ENCODE results near the gene ADGRB3.
"Not testable (repeated sequence)": the region's sequence is repeated elsewhere in the genome, so short reads cannot be mapped to it uniquely, and the experiment has no call there.

The ADGRB3 gene

DNA sequence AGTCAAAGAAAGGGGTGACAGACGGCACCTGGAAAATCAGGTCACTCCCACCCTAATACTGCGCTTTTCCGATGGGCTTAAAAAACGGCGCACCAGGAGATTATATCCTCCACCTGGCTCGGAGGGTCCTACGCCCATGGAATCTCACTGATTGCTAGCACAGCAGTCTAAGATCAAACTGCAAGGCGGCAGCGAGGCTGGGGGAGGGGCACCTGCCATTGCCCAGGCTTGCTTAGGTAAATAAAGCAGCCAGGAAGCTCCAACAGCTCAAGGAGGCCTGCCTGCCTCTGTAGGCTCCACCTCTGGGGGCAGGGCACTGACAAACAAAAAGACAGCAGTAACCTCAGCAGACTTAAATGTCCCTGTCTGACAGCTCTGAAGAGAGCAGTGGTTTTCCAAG is 277.7 kb downstream of the ADGRB3 start:
- not testable (repeated sequence) for DNase-seq (ENCODE audit: low read depth in 1 of 2, low spot score in 1 of 2)

- DNase-seq (ENCODE audit: low read depth in 1 of 2, low spot score in 1 of 2), result no peak
Measured at GRCh38 chr6:68915586-68915985, 280.5 kb downstream of the ADGRB3 start.

- no peak for DNase-seq (ENCODE audit: low read depth in 1 of 2, low spot score in 1 of 2)
Measured at GRCh38 chr6:68919537-68919936, 284.5 kb downstream of the ADGRB3 start.

GRCh38 chr6:68941345-68941744 is 306.3 kb downstream of the ADGRB3 start:
- no peak for DNase-seq (ENCODE audit: low read depth in 1 of 2, low spot score in 1 of 2)

GRCh38 chr6:68947721-68948120 is 312.6 kb downstream of the ADGRB3 start:
- DNase-seq (ENCODE audit: low read depth in 1 of 2, low spot score in 1 of 2), result no peak

DNA sequence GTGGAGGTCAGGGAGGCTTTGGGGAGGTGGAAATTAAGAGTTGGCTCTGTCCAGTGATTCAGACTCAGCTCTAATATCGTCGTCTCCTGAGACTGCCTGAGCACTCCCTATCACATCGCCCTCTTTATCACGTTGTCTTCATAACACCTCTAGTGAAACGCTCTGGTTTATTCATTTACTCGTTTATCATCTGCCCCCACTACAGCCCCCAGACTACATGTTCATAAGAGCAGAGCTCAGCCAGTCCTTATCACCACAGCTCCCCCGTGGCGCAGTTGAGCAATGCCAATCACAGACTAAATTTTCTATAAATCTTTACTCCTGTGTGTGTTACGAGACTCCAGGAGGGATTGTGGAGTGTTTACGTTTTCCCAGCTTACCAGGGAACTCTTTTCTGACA is 316.2 kb downstream of the ADGRB3 start:
- no peak for DNase-seq (ENCODE audit: low read depth in 1 of 2, low spot score in 1 of 2)

DNA sequence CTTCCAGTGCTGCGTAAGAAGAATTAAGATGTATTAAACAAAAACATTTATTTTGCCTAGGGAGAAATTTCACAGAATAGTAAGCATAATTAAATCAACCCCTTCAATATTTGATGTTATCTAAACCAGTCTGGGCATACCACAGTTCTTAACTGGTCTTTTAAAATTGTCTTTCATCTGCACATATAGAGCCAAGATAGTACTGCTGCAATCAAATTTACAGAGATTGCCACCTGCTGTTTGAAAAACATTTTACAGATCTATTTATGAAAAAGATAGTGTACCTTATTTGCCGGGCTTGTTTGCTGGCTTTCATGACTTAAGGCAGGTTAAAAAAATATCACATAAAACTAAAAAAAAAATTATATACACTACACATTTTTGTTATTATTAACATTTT is 323.2 kb downstream of the ADGRB3 start:
- DNase-seq (ENCODE audit: low read depth in 1 of 2, low spot score in 1 of 2), result no peak

DNA sequence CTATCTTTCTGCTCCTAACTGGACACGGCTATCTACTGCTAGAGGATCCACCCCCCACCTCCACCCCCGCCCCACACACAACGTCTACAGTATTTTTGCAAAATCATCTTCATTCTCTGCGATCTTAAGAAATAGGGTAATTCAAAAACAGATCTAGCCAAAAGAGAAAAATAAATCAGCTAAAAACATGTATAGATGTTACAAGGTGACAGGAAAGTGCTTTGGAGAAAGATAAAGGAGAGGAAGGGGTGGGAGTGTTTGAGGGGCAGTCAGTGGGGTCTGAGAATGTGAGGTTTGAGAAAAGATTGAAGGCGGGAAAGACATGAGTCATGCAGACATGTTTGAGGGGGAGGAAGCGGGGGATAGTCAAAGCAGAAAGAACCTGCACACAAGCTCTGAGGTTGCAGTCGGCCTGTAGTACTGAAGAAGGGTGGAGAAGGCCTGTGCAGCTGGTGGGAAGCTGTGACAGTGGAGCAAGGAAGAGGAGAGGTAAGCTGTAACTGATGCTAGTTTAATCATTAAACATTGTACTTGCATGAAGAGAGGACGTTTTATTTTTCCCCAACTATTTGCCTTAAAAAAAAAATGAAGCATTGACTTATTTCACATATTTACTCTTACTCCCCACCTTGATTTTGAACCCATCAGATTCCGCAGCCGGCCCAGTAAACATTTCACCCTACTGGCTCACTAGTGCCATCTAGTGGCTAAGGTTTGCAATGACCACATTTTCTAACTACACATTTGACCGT is 332.6 kb downstream of the ADGRB3 start:
- peak; percentile 4 to 6 for DNase-seq (ENCODE audit: low read depth in 1 of 2, low spot score in 1 of 2)

DNA sequence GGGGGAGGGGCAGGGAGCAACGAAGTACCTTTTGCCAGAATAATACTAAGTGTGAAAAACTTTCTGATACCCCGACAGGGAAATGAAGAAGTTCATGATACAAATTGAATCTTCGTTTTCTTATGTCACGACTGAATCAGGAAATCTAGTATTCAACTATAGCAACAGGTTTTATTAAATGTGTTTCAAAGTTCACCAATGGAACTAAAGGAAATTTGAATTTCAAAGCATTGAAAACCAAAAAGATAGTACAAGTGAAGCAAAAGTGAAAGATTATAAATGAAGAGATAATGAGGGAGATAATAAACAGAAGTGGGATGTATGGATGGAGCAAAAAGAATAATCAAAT is 333.2 kb downstream of the ADGRB3 start:
- no peak for DNase-seq (ENCODE audit: low read depth in 1 of 2, low spot score in 1 of 2)

- DNase-seq (ENCODE audit: low read depth in 1 of 2, low spot score in 1 of 2), result no peak
Measured at GRCh38 chr6:68973066-68973465, 338.0 kb downstream of the ADGRB3 start.

GRCh38 chr6:68975064-68975463 is 340.0 kb downstream of the ADGRB3 start:
- no peak for DNase-seq (ENCODE audit: low read depth in 1 of 2, low spot score in 1 of 2)

DNA sequence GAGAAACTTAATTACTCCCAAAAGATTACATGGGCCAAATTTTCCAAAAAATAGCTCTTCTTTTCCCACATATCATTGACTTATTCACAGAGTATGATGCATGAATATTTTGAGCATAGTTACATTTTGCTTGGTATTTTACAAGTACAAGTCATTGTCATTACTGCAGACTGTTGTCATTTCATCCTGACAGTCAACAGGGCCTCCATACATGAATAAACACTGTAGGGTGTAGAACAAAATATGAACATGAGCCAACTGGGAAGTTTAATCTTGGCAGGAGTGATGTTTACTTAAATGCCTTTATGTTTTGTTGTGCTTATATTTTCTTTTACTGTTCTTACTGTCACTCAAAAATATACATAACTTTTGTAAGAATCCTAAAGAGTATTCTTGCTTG is 340.7 kb downstream of the ADGRB3 start:
- no peak for DNase-seq (ENCODE audit: low read depth in 1 of 2, low spot score in 1 of 2)

- DNase-seq (ENCODE audit: low read depth in 1 of 2, low spot score in 1 of 2), result no peak
Measured at GRCh38 chr6:68976260-68976659, 341.2 kb downstream of the ADGRB3 start.

DNA sequence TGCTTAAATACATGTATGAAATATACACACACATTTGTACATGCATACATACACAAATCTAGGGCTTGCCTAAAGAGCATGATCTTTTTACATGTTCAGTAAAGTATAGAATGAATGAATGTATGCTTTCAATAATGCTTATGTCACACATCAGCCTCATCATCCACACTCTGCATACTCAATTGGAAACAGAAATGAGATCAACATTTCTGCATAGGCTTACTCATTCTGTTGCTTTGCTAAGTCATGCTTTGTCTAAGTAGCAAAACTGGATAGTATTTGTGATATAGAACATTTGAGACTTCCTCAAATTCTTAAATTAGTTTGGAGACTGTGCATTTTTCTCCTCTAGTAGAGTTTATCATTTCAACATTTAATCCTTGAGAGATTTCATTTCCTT is 343.3 kb downstream of the ADGRB3 start:
- DNase-seq (ENCODE audit: low read depth in 1 of 2, low spot score in 1 of 2), result no peak

DNA sequence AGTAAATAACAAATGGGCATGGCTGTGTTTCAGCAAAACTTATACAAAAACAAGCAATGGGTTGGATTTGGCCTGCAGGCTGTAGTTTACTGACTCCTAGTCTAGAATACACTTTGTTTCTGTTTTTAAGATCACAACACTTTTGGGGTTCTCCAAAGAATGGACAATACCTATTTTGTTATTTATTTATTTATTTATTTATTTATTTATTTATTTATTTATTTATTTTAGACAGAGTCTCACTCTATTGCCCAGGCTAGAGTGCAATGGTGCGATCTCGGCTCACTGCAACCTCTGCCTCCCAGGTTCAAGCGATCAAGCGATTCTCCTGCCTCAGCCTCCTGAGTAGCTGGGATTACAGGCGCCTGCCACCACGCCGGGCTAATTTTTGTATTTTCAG is 346.6 kb downstream of the ADGRB3 start:
- not testable (repeated sequence) for DNase-seq (ENCODE audit: low read depth in 1 of 2, low spot score in 1 of 2)

- DNase-seq (ENCODE audit: low read depth in 1 of 2, low spot score in 1 of 2), result no peak
Measured at GRCh38 chr6:68988698-68989097, 353.6 kb downstream of the ADGRB3 start.

GRCh38 chr6:68990317-68990716 is 355.2 kb downstream of the ADGRB3 start:
- no peak for DNase-seq (ENCODE audit: low read depth in 1 of 2, low spot score in 1 of 2)

GRCh38 chr6:68993911-68994310 is 358.8 kb downstream of the ADGRB3 start:
- no peak for DNase-seq (ENCODE audit: low read depth in 1 of 2, low spot score in 1 of 2)

DNA sequence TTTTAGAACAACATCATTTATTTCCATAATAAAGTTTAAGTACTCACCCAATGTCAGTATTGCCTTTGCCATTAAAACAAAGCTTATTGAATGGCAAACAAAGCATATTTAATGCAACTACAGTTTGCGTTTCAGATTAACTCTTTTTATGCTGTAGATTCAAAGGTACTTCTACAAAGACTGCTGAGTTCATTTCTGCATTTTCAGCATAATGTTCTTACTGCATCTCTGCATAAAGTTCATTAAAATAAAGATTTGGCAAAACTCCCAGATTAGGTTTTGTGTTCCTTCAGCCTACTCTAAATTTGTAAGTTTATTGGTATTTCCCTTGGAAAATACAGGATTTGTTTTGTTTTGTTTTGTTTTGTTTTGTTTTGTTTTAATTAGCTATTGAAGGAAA is 359.4 kb downstream of the ADGRB3 start:
- DNase-seq (ENCODE audit: low read depth in 1 of 2, low spot score in 1 of 2), result no peak

GRCh38 chr6:69005199-69005598 is 370.1 kb downstream of the ADGRB3 start:
- no peak for DNase-seq (ENCODE audit: low read depth in 1 of 2, low spot score in 1 of 2)

DNA sequence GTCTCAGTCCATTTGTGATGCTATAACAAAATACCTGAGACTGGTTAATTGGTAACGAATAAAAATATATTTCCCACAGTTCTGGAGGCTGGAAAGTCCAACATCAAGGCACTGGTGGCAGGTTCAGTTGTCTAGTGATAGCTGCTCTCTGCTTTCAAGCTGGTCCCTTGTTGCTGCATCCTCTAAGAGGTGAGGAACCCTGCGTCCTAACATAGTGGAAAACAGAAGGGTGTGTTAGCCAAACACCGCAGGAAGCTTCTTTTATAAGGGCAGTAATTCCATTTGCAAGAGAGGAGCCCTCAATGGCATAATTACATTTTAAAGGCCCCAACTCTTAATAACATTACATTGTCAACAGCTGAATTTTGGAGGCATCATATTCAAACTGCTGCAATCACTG is 372.7 kb downstream of the ADGRB3 start:
- DNase-seq (ENCODE audit: low read depth in 1 of 2, low spot score in 1 of 2), result no peak

GRCh38 chr6:69012211-69012610 is 377.1 kb downstream of the ADGRB3 start:
- no peak for DNase-seq (ENCODE audit: low read depth in 1 of 2, low spot score in 1 of 2)

- DNase-seq (ENCODE audit: low read depth in 1 of 2, low spot score in 1 of 2), result no peak
Measured at GRCh38 chr6:69012876-69013275, 377.8 kb downstream of the ADGRB3 start.

GRCh38 chr6:69018906-69019305 is 383.8 kb downstream of the ADGRB3 start:
- no peak for DNase-seq (ENCODE audit: low read depth in 1 of 2, low spot score in 1 of 2)

Measured in activated T-helper 1 cell treated with anti-CD3 and anti-CD28 coated beads, Interleukin-2, amount 50 U/mL, for 16 hours (primary cell).